Middle frontal gyrus (tissue), 1 donor: ENCODE results near the gene TPBGL.

Experiments used
- DNase-seq: peaks from one replicate; pipeline ENCODE4 v3.0.0-alpha.2; 2015; ENCODE audit warnings: low spot score; ENCODE audit errors: extremely low spot score

The TPBGL gene, protein sequence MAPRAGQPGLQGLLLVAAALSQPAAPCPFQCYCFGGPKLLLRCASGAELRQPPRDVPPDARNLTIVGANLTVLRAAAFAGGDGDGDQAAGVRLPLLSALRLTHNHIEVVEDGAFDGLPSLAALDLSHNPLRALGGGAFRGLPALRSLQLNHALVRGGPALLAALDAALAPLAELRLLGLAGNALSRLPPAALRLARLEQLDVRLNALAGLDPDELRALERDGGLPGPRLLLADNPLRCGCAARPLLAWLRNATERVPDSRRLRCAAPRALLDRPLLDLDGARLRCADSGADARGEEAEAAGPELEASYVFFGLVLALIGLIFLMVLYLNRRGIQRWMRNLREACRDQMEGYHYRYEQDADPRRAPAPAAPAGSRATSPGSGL

DNA sequence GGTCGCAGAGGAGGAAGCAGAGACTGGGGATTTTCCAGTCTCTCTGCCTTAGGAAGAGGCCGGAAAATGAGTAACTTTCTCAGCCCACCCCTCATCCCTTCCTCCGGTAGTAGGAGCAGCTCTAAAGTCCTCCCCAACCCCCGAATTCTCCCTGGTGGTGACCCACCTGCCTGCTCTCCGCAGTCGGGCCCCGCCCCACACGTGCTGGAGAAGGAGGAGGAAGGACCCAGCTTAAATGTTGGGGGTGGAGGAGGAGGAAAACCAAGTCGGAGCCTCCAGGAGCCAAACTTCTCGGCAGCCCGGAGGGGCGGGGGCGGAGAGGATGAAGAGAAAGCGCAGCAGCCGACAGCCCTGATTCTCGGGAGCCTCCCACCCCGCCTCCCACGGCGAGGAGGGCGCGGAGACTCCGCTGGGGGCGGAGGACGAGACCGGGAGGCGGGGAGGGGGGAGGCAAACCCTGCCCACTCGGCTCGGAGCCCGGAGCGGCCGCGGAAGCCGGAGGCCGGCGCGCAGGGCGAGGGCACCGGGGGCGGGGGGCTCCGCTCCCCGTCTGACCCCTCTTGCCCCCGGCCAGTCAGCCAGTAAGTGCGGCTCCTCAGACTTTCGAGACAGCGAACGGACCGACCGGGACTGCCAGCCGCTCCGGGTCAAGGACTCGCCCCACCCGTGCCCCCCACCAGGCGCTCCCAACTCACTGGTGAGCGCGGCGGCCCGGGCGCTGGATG, at the start of gene TPBGL:
TSS of gene TPBGL (plus strand) at position 464 of the 725 bp plus-strand sequence. CDS start 276 bp downstream, outside the sequence.
- no peak for DNase-seq

DNA sequence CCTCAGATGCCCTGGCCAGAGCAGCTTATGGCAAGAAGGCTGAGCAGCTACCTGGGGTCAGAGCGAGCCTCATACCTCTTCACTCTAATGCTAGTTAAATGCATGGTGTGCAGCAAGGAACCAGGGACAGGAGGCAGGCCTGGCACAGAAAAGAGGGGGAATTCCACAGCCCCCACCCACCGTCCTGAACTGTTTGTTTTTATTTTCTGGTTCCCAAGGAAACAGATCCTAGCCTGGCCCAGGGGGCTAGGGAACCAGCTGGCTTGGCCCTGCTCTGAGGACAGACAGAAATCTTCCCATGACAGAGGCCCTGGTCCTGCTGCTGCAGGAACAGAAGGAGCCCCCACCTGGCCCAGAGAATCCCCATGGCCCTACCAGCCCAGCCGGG, 49.2 kb upstream of the TPBGL start:
- no peak for DNase-seq

DNA sequence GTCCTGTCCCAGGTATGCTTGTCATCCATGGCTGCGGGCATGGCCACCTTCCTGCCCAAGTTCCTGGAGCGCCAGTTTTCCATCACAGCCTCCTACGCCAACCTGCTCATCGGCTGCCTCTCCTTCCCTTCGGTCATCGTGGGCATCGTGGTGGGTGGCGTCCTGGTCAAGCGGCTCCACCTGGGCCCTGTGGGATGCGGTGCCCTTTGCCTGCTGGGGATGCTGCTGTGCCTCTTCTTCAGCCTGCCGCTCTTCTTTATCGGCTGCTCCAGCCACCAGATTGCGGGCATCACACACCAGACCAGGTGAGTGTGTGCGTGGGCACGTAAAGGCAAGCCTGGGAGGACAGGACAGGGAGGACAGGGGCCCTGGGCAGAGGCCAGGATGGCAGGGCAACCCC, 47.3 kb upstream of the TPBGL start:
- DNase-seq, result no peak

DNA sequence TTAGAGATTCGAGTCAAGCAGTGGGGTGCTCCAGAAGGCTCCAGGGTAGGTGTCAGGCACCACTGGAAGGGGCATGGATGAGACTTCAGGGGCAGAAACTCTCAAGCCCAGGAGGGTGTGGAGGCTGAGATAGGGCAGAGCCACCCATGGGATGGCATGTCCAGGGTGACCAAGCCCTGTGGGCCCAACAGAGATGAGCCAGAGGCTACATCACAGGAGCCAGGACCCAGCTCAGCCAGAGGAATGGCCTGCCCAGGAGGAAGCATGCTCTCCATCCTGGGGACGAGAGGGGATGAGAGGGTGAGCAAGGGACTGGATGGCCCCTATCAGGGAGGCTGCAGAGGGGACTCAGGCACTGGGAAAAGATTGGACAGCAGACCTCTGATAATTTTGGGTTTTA, 46.9 kb upstream of the TPBGL start:
- no peak for DNase-seq

DNA sequence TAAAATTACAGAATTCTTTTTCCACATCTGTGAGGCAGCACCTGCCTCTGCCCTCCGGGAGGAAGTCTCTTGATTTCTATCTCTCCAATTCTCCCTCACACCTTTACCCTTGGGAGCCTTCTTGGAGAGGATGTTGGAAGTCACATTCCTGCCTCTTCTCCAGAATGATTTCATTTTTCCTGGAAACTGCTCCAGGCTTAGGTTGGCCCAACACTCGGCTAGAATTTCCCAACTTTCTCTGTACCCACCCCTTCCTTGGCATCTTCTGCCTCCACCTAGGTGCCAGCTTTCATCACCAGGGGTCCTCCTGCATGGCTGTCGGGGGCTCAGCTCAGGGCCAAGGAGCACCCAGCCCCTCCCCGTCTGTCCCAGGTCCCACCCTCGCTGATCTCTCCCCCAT, 46.4 kb upstream of the TPBGL start:
- no peak for DNase-seq

DNA sequence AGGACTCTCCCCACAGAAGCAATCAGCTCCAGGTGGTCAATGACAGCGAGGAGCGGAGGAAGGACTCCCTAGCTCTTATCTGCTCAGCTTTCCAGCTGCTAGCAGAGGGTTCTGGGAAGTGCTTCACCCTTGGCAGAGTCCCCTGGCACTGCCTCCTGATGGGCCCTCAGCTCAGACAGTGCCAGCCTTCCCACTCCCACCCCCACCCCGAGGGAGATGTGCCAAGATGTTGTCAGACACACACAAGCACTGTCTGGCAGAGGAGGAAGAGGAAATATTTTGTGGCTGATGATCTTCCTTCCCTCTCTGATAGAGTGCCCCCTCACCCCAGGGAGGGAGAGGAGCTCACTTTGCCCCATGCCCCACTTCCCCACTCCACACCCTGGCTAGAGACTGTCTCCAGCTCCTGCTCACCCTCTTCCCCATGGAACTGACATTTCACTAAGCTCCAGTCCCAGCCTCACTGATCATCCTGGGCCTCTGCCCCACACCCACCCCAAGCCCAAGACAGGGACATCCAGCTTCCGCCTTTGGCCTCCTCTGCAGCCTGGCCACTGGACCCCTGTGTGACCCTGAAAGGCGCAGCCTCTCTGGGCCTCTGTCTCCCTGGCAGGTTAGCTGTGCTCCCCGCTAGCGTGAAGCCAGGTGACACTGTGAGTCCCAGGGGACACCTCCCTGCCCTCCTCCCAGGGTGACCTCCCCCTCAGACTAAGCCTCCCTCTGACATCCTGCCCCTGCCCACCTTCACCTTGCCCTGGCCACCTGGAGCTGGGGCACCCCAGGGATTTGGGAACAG, 45.2 kb upstream of the TPBGL start:
- DNase-seq, result peak; percentile 11

DNA sequence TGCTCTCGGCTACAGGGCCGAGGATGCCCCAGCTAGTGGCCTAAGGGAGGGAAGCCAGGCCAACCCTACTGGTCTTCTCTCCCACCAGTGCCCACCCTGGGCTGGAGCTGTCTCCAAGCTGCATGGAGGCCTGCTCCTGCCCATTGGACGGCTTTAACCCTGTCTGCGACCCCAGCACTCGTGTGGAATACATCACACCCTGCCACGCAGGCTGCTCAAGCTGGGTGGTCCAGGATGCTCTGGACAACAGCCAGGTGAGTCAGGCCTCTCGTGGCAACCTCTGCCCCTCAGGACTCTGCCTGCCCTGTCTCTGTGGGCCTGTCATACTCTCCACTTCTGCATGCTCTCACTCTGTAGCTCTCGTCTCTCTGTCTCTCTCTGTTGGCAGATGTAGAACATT, 44.1 kb upstream of the TPBGL start:
- no peak for DNase-seq

DNA sequence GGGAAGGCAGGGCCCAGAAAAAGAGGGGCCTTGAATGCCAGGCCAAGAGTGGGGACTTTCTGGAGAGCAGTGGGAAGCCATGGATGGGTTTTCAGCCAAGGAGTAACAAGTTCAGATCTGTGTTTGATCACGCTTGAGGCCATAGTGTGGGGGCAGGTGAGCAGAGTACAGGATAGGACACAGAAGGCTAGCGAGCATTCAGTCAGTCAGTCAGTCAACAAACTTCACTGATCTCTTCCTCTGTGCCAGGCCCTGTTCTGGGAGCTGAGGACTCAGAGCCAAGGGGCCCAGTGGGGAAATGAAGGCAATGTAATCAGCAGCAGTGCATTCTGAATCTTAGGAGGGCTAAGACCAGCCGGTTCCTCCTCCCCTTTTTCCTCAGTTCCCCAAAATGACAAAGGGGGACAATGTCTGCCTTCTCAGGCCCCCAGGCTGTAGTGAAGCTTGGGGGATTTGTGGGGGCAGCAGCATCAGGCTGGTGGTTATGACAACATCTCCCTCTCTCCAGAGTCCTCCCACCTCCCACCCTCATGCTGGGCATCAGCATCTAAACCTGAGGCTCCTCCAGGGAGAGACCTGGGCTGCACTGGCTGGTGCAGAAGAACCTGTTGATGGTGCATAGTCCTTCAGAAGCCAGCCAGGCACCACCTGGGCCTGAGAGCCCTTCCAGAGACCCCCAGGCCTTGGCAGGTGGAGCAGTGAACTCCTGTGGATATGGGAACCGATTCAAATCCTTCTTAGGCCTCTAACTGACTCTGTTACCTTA, 42.9 kb upstream of the TPBGL start:
- DNase-seq, result no peak

DNA sequence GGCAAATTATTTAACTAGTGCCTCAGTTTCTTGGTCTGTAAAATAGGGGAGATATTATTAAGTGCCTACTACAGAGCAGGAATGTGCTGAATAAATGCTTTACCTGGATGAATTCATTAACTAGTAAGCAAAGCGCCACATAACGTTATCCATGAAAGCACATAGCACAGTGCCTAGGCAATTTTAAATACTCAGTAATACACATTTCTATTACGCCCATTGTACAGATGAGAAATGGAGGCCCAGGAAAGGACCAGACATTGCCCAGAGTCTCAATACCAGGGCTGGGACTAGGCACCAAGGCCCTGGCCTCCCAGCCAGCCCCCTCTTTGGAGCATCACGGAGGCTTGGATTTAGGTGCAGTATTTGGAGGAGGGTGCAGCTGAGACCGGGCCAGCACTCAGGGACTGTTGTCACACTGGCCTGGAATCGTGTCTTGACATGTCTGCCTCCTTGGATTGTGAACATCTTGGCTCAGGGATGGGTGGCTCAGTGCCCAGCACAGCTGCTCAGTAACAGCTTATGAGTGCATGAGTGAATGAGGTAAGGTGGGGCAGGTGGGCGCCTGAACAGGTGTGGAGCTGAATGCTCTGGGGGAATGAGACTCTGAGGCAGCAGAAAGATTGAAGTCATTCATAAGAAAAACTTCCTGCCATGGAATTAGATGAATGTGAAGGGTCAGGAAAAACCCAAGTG, 42.1 kb upstream of the TPBGL start:
- DNase-seq, result no peak

DNA sequence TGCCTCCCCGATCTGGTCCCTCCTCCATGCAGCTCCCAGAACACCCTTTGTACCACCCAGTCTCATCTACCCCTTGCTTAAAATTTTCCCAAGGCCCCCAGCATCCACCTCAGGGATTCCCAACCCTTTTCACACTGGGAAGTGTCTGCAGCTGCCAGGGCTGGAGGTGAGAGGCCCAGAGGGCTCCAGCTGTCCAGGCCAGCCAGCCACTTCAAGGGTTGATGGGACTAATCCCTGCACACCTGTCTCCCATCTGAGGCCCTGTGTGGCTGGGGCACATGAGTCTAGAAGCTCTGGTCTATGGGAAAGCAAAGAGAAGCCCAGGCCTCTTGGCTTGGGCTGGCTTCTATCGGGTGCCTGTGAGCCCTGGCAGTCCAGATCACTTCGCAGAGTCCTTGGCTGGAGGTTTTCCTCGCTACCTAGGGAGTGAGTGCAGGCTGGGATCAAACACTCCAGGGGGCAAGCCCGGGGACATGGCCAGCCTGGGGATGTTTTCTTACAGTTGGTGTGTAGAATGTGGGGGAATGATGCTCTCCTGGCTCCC, 41.1 kb upstream of the TPBGL start:
- DNase-seq, result no peak

DNA sequence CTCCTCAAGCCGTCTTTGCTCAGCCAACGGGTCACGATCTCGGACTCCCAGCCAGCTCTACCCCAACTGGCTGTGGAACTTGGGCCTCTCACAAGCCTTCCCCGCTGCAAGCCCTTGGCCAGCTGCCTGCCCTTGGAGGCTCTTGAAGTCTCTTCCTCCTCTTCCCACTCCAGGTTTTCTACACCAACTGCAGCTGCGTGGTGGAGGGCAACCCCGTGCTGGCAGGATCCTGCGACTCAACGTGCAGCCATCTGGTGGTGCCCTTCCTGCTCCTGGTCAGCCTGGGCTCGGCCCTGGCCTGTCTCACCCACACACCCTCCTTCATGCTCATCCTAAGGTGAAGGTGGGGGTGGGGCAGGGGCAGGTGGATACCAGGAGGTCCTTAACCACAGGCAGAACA, 40.5 kb upstream of the TPBGL start:
- no peak for DNase-seq

DNA sequence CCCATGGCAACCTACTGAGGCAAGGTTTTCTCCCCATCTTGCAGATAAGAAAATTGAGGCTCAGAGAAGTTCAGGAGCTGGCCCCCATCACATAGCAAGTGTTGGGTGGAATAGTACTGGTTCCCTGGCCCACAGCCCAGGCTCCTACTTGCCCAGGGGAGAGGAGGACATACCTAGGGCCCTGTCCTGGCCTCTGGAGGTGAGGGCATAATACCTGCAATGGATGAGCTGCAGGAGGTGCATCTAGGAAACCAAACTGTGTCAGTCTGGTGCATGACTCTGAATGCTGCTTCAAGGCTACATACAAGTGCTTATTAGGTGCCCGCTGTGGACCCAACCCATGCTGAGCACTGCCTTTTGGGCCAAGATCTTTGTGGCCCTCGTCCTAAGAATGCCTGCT, 40.0 kb upstream of the TPBGL start:
- DNase-seq, result no peak

DNA sequence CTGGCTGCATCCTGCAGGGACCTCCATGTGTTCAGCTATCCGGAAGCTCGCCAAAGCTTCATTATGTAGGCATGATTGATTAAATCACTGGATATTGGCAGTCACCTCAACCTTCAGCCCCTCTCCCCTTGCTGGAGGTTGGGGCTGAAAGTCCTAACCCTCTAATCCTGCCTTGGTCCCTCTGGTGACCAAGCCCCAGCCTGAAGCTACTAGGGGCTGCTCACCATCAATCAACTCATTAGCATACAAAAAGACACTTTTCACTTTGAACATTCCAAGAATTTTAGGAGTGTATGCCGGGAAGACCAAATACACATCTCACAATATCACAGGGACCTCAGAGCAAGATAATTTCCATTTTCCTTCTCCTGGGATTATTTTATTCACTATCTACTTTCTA, 38.8 kb upstream of the TPBGL start:
- no peak for DNase-seq

DNA sequence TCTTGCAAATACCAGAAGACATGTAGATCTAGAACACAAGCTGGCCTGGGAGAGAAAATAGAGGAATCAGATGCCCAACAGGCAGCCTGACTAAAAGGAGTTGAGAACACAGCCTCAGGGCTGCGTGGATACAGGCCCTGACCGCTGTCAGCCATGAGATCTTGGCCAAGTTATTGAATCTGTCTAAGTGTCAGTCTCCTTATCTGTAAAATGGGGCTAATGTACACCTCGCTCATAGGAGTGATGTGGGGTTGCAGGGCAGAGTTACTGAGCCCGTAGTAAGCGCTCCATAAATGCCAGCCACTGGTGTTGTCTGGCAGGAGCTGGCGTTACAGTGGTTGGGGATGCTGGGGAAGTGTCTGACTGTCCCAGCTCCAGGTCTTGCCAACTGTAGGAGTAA, 38.4 kb upstream of the TPBGL start:
- no peak for DNase-seq

DNA sequence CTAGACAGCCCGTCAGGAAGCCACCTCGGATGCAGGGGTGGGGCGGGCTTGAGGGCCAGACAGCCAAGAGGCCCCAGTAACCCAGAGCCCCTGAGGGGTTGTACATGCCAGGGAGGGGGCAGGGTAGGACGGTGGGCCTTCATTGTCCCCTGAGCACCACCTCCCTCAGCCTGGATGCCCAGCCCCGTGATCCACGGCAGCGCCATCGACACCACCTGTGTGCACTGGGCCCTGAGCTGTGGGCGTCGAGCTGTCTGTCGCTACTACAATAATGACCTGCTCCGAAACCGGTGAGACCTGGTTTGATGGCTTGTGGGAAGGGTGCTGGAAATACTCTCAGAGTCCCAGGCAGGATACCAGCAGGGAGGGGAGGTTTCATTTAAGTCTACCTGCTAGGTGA, 37.4 kb upstream of the TPBGL start:
- DNase-seq, result no peak

DNA sequence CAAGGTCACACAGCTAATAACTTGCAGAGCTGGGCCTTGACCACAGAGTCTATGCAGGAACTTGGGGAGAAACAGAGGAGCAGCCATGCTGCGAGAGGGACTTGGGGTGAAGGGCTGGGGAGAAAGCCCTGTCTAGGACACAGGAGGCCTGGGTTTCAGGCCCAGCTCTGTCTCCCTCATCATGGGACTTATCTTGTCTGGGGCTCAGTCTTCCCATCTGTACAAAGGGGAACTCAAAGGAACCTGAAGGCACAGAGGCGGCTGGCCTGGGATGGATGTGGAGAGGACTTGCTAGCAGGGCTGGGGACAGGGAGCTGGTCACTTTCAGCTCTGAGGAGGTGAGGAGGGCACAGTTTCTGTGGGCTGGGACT, 36.9 kb upstream of the TPBGL start:
- DNase-seq, result no peak

DNA sequence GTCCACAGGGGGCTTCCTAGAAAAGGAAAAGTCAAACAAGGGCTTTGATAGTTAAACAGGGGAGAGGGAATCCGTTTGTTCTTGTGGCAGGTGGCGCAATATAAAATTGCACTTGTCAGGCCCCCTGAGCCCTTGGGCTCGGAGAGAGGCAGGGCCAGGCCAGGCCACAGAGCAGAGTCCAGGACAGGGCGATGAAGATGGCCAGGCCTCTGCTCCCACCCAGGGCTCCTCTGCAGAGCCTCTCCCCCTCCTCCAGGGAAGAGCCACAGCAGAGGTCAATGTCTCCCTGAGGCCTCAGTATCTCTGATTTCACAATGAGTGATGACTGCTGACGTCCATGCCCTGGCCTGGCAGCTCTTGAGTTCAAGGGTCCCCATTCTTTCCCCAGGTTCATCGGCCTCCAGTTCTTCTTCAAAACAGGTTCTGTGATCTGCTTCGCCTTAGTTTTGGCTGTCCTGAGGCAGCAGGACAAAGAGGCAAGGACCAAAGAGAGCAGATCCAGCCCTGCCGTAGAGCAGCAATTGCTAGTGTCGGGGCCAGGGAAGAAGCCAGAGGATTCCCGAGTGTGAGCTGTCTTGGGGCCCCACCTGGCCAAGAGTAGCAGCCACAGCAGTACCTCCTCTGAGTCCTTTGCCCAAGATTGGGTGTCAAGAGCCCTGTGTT, 36.4 kb upstream of the TPBGL start:
- DNase-seq, result no peak

DNA sequence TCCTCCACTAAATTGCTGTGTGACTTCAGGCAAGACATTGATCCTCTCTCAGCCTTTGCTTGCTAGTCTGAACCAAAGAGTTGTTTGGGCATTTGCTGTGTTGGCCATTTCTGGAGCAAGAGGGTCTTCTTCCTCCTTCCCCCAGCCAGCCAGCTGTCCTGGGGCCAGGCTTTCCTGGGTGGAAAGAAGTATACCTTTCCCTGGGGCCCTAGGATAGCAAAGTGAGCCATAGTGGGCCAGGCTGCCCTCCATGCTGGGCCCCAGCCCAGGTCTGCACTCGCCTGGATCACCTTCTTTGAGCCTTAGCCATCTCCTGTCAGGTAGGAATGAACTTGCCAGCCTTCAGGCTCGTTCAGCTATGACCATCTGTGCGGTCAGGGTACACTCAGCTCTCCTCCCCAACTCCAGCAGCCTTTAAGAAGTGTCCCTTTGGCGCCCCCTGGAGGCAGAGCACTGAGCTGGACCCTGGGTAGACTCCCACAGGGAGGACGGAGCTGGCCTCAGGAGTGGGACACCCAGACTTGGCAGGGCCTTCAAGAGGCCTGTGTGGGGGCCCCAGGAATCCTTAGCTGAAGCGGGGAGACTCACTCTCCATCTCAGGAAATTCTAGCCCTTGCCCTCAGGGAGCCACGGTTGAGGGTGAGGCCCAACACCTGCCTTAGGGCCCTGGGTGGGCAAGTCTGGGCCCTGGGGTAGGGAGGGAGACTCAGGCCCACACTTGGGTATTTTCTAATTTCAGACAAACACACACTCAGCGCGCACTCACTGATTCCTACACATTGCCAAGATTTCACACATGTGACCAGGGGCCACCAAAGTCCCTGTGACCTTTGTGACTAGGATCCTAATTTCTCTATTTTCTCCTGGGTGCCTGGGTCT, 35.6 kb upstream of the TPBGL start:
- DNase-seq, result peak; percentile 64

DNA sequence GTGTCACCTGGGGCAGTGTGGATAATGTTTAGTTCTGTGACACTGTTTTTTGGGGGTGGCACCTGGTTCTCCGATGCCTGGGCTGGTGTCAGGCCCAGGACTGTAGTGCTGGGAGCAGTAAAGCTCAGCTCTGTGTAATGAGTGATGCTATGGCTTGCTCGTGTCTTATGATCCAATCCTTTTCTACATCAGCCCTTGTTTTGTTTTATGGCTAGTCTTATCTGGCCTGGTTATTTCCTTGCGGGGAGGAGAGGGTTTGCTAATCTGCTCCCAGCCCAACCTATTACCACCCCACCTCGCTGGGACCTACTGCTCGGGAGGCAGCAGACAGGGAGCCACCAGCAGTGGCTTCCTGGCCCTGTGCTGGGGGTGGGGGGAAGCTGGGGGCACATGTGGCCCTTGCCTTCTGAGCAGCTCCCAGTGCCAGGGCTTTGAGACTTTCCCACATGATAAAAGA, 35.0 kb upstream of the TPBGL start:
- DNase-seq, result no peak
